ENCODE data around the gene PCK2. TPM values are rescaled to one million over a fixed set of nuclear protein-coding genes. Genes with fewer than 3 reads are reported as not detected.

The PCK2 gene
- total and polyA plus RNA-seq, 9 donors, result 2.4 to 66.8 (median 5.4) TPM

DNA sequence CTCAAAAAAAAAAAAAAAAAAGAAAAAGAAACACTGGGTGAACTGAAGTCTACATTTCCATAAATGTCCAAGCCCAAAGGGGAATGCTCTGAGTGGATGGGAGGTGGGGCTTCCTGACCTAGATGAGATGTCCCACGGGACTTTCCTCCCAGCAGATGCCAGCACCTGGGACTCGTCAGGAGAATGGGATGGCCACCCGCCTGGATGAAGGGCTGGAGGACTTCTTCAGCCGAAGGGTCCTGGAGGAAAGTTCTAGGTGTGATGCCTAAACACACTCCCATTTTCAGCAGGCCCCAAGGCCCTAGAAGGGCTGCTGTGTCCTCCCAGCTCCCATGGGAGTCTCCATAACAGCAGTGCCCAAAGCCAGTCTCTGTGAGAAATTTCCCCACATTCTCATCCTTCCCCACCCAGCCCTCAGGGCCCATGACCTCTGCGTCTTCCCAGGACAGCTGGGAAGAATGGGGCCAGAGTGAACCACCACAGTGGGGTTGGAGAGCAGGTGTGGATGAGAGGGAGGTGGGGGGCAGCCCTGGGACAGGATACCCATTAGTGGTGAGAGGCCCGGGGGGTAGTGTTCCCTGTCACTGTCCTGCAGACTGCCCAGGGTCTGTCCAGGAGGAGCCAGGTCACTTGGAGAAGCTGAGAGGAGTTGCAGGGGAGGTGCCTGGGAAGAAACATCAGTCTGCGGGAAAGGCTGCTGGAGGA, 29.9 kb upstream of the PCK2 start:
- H3K9me3 ChIP-seq, result no peaks in the 10 kb centered on the region
- no peaks in the 10 kb centered on the region for H3K36me3 ChIP-seq
- H3K27me3 ChIP-seq, result no peaks in the 10 kb centered on the region
- intact Hi-C loops (cut with DNase I), result loop anchor here in 1 of 4 donors (5.0 kb wide), 1 partner anchor 38 kb away; no protein-coding TSS in a partner anchor
- TF ChIP-seq, protein P1, sequence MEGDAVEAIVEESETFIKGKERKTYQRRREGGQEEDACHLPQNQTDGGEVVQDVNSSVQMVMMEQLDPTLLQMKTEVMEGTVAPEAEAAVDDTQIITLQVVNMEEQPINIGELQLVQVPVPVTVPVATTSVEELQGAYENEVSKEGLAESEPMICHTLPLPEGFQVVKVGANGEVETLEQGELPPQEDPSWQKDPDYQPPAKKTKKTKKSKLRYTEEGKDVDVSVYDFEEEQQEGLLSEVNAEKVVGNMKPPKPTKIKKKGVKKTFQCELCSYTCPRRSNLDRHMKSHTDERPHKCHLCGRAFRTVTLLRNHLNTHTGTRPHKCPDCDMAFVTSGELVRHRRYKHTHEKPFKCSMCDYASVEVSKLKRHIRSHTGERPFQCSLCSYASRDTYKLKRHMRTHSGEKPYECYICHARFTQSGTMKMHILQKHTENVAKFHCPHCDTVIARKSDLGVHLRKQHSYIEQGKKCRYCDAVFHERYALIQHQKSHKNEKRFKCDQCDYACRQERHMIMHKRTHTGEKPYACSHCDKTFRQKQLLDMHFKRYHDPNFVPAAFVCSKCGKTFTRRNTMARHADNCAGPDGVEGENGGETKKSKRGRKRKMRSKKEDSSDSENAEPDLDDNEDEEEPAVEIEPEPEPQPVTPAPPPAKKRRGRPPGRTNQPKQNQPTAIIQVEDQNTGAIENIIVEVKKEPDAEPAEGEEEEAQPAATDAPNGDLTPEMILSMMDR (IDR thresholded peaks at IDR 0.05), result no peak
- TF ChIP-seq EP300 (IDR thresholded peaks at IDR 0.05), result no peak
- no peak for TF ChIP-seq POLR2A (IDR thresholded peaks at IDR 0.05)
- DNase-seq, result no peak
- H3K4me1 ChIP-seq (ENCODE audit: insufficient read depth), result no peaks in the 10 kb centered on the region
- no peak overlapping the region for H3K27ac ChIP-seq
- no peak overlapping the region for H3K4me3 ChIP-seq
- WGBS, 3 donors, result 62 to 68% (median 67%) methylated on average over 7 of the region's 7 CpGs

GRCh38 chr14:24064856-24065255, 29.3 kb upstream of the PCK2 start:
- H3K27me3 ChIP-seq, result no peaks in the 10 kb centered on the region
- H3K27ac ChIP-seq, result no peak overlapping the region
- intact Hi-C loops (cut with DNase I), result loop anchor here in 1 of 4 donors (5.0 kb wide), 1 partner anchor 37 kb away; no protein-coding TSS in a partner anchor
- H3K36me3 ChIP-seq, result no peaks in the 10 kb centered on the region
- H3K4me1 ChIP-seq (ENCODE audit: insufficient read depth), result no peaks in the 10 kb centered on the region
- WGBS, 3 donors, result 81 to 87% (median 85%) methylated on average over 15 of the region's 15 CpGs
- H3K4me3 ChIP-seq, result no peak overlapping the region
- TF ChIP-seq POLR2A (IDR thresholded peaks at IDR 0.05) (no peak), EP300 (IDR thresholded peaks at IDR 0.05) (no peak)
- TF ChIP-seq, protein P1 (IDR thresholded peaks at IDR 0.05), result no peak
- no peaks in the 10 kb centered on the region for H3K9me3 ChIP-seq
- no peak for DNase-seq

DNA sequence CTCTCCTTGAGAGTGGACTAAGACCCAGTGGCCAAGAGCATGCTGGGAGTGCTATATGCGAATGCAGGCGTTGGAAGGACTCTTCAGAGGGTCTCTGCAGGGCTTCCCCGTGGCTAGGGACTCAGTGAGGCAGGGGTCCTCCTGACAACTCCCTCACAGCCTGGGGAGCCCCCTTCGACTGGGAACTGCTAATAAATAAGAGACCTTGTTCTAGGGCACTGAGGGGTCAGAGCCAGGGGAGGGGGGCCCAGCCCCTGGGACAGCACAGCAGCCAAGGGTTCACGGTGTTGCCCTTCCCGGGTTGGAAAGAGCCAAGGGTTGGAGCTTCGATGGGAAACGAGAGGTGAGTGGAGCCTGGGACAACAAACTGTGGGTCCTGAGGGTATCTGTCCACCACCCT, 28.7 kb upstream of the PCK2 start:
- no peaks in the 10 kb centered on the region for H3K27me3 ChIP-seq
- H3K36me3 ChIP-seq, result no peaks in the 10 kb centered on the region
- H3K9me3 ChIP-seq, result no peaks in the 10 kb centered on the region
- no peak overlapping the region for H3K4me3 ChIP-seq
- WGBS, 3 donors, result 58 to 72% (median 66%) methylated on average over 8 of the region's 8 CpGs
- DNase-seq, result no peak
- no peaks in the 10 kb centered on the region for H3K4me1 ChIP-seq (ENCODE audit: insufficient read depth)
- TF ChIP-seq EP300 (IDR thresholded peaks at IDR 0.05) (no peak), POLR2A (IDR thresholded peaks at IDR 0.05) (no peak)
- TF ChIP-seq, protein P1 (IDR thresholded peaks at IDR 0.05), result no peak
- intact Hi-C loops (cut with DNase I), result no loop called here
- no peak overlapping the region for H3K27ac ChIP-seq

DNA sequence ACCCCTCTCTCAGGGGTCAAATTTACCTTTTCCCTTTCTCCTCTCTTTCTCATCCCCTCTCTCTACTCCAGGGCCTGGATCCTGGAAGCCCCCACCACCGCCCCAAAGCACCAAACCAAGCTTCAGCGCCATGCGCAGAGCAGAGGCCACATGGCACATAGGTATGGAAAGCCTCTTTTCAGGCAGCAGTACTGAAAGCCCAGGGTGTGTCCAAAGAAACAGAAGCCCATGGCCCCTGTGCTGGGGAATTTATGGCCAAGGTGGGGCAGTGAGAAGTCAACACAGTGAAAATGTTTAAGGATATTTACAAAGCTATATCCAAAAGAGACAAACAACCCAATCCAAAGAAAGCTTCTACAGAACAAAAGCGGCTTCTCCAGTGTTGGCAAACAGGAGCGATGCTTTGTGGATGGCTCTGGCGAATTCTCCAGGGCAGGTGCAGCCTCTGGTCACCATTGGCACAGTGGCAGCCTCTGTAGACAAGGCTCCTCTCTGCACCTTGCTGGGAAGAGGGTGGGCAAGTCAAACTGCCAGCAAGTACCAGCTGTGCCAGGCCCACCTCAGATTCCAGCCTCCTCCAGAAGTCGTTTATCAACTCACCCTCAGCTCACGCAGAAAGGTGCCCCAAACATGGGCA, 27.5 kb upstream of the PCK2 start:
- intact Hi-C loops (cut with DNase I), result no loop called here

More for the DNA sequence above, 27.5 kb upstream of the PCK2 start:
- TF ChIP-seq EP300 (IDR thresholded peaks at IDR 0.05) (no peak), POLR2A (IDR thresholded peaks at IDR 0.05) (no peak)
- TF ChIP-seq, protein P1 (IDR thresholded peaks at IDR 0.05), result no peak
- H3K9me3 ChIP-seq, result no peaks in the 10 kb centered on the region
- 86 to 88% (median 87%) methylated on average over 8 of the region's 8 CpGs for WGBS, 3 donors
- no peak for DNase-seq
- H3K4me1 ChIP-seq (ENCODE audit: insufficient read depth), result no peaks in the 10 kb centered on the region
- H3K27me3 ChIP-seq, result no peaks in the 10 kb centered on the region
- no peak overlapping the region for H3K4me3 ChIP-seq
- H3K36me3 ChIP-seq, result no peaks in the 10 kb centered on the region
- no peak overlapping the region for H3K27ac ChIP-seq
